GM12873 (cell line): ENCODE results near the gene YTHDF1.

Source experiments
- CTCF ChIP-seq: IDR thresholded peaks from 2 replicates; pipeline ENCODE4 v1.5.1; 2012; ENCODE audit warnings: low read depth, mild to moderate bottlenecking, moderate library complexity, low read length, control low read depth; ENCODE audit not compliant: insufficient read depth; ENCODE audit errors: missing control alignments

YTHDF1 gene

GRCh38 chr20:63253438-63254231, 37.7 kb upstream of the YTHDF1 start:
- TF ChIP-seq CTCF = no peak

- TF ChIP-seq CTCF = no peak
Observed at GRCh38 chr20:63253065-63253437, 37.1 kb upstream of the YTHDF1 start.

- no peak for TF ChIP-seq CTCF
Observed at GRCh38 chr20:63252284-63252711, 36.4 kb upstream of the YTHDF1 start.

- peak; percentile 39 for TF ChIP-seq CTCF
Observed at GRCh38 chr20:63251350-63251749, 35.4 kb upstream of the YTHDF1 start.

GRCh38 chr20:63249891-63250290, 34.0 kb upstream of the YTHDF1 start:
- no peak for TF ChIP-seq CTCF

GRCh38 chr20:63248835-63249591, 33.1 kb upstream of the YTHDF1 start:
- TF ChIP-seq CTCF = no peak

GRCh38 chr20:63247671-63248228, 31.8 kb upstream of the YTHDF1 start:
- no peak for TF ChIP-seq CTCF
